Kidney epithelial cell (primary cell): Measurements from ENCODE around the gene LIN52. TPM values are rescaled to one million over a fixed set of nuclear protein-coding genes. Genes with fewer than 3 reads are reported as not detected.

Experiments used
- DNase-seq: peaks from one replicate; pipeline ENCODE4 v3.0.0-alpha.2; 2010; ENCODE audit warnings: low read depth
- H3K27me3 ChIP-seq: 2 replicates; pipeline ENCODE4 v1.6.0; 2011; ENCODE audit warnings: low read length; ENCODE audit not compliant: control insufficient read depth, insufficient read depth
- H3K36me3 ChIP-seq: 2 replicates; pipeline ENCODE4 v1.5.1; 2011; ENCODE audit warnings: low read length; ENCODE audit not compliant: control insufficient read depth, insufficient read depth
- H3K4me3 ChIP-seq: 2 replicates; pipeline ENCODE4 v1.5.1; 2011; ENCODE audit warnings: low read depth, mild to moderate bottlenecking, control low read depth, low read length
- CTCF ChIP-seq: IDR thresholded peaks from 2 replicates; pipeline ENCODE4 v1.5.1; 2011; ENCODE audit warnings: mild to moderate bottlenecking, moderate library complexity, low read length, control low read depth, inconsistent platforms; ENCODE audit not compliant: insufficient read depth, poor library complexity, severe bottlenecking
- total RNA-seq: library from RNA; depleted of rRNA; stranded (reverse); fragments of >200 nt; gene quantifications from 2 replicates; pipeline ENCODE4 v1.2.3, GENCODE V29; 2015

LIN52 gene
- total RNA-seq, 1 donor from 2014 or later = 7.8 TPM

- Histone ChIP-seq H3K36me3 (no peaks in the 10 kb centered on the region), H3K4me3 (no peak overlapping the region), H3K27me3 (peaks cover 21% of the 10 kb centered on the region)
- no peak for DNase-seq
- TF ChIP-seq CTCF = no peak
Observed at GRCh38 chr14:74221741-74222140, 137.0 kb downstream of the LIN52 start.

- no peak for DNase-seq
- no peaks in the 10 kb centered on the region for H3K36me3 ChIP-seq
- peaks cover 17% of the 10 kb centered on the region for H3K27me3 ChIP-seq
- no peak overlapping the region for H3K4me3 ChIP-seq
- no peak for TF ChIP-seq CTCF
Observed at GRCh38 chr14:74223016-74223415, 138.3 kb downstream of the LIN52 start.

- Histone ChIP-seq H3K4me3 (no peak overlapping the region), H3K36me3 (no peaks in the 10 kb centered on the region), H3K27me3 (peaks cover 17% of the 10 kb centered on the region)
- DNase-seq = no peak
- TF ChIP-seq CTCF = no peak
Observed at GRCh38 chr14:74231784-74232183, 147.0 kb downstream of the LIN52 start.

GRCh38 chr14:74235017-74235416, 150.3 kb downstream of the LIN52 start:
- Histone ChIP-seq H3K4me3 (no peak overlapping the region), H3K36me3 (no peaks in the 10 kb centered on the region), H3K27me3 (peaks cover 37% of the 10 kb centered on the region)
- DNase-seq = no peak
- no peak for TF ChIP-seq CTCF

GRCh38 chr14:74237441-74237840, 152.7 kb downstream of the LIN52 start:
- DNase-seq = no peak
- H3K36me3 ChIP-seq = no peaks in the 10 kb centered on the region
- no peak overlapping the region for H3K4me3 ChIP-seq
- peaks cover 60% of the 10 kb centered on the region for H3K27me3 ChIP-seq
- TF ChIP-seq CTCF = no peak
